GM12878 (cell line): ENCODE data around the gene GLTP. TPM values are rescaled to one million over a fixed set of nuclear protein-coding genes. Genes with fewer than 3 reads are reported as not detected.

Source experiments
- ATAC-seq: fragments of 200-7000 bp; cut with Tn5 transposase; 3 replicates; pipeline ENCODE4 v1.9.1; 2020; ENCODE audit warnings: mild to moderate bottlenecking, moderate library complexity
- BruUV-seq: library from RNA; stranded (reverse); fragments of 400-500 nt; replicated peaks from 2 replicates; lab custom pipeline; 2021; lab: Mats Ljungman, UMichigan
- CTCF ChIA-PET: fragments of 300-600 bp; sonication (Branson Sonifier 250); formaldehyde crosslinking; extraction: SDS; loops from one replicate; lab custom pipeline; 2021; ENCODE audit warnings: inconsistent platforms; lab: Yijun Ruan, JAX
- POLR2A ChIA-PET: fragments of 350-600 bp; formaldehyde crosslinking; extraction: SDS; loops from one replicate; lab custom pipeline; 2021; ENCODE audit warnings: inconsistent platforms; lab: Charles Lee
- RAD21 ChIA-PET: fragments of 300-600 bp; sonication (Branson Sonifier 250); formaldehyde crosslinking; loops from one replicate; lab custom pipeline; 2023; ENCODE audit warnings: antibody characterized with exemption; ENCODE audit not compliant: unreplicated experiment; lab: Charles Lee
- SMC1A ChIA-PET: fragments of 300-600 bp; sonication (Branson Sonifier 250); formaldehyde crosslinking; loops from one replicate; lab custom pipeline; 2023; ENCODE audit not compliant: unreplicated experiment, uncharacterized antibody; lab: Charles Lee
- DNase-seq: peaks from one replicate; pipeline ENCODE4 v3.0.0-alpha.2; 2011; ENCODE audit warnings: low read depth, low spot score
- FAIRE-seq: peaks from 3 replicates; lab custom pipeline; 2011; peaks lifted over from hg19 to GRCh38; lab: Jason Lieb, UNC
- H2AFZ ChIP-seq: 2 replicates; pipeline ENCODE4 v1.6.0; 2011; ENCODE audit warnings: low read depth, low read length, control low read depth; ENCODE audit not compliant: control insufficient read depth
- H3K27ac ChIP-seq: 2 replicates; pipeline ENCODE4 v1.5.1; 2011; ENCODE audit warnings: control low read depth; ENCODE audit not compliant: control insufficient read depth, insufficient read depth
- H3K27me3 ChIP-seq, 2 experiments: replicated peaks in 1 of 2; 2 replicates each; pipeline versions ENCODE4 v1.6.0 to v1.6.1; 2011; ENCODE audit warnings: low read length in 1 of 2; ENCODE audit not compliant: control insufficient read depth in 2 of 2, insufficient read depth in 2 of 2
- H3K36me3 ChIP-seq, 2 experiments: 2 replicates each; pipeline ENCODE4 v1.5.1; 2011; ENCODE audit warnings: low read length in 1 of 2; ENCODE audit not compliant: control insufficient read depth in 2 of 2, insufficient read depth in 2 of 2
- H3K4me1 ChIP-seq: 2 replicates; pipeline ENCODE4 v1.6.1; 2011; ENCODE audit warnings: mild to moderate bottlenecking, low read length, moderate library complexity, mixed read lengths; ENCODE audit not compliant: control insufficient read depth, insufficient read depth
- H3K4me2 ChIP-seq: 2 replicates; pipeline ENCODE4 v1.6.0; 2011; ENCODE audit warnings: control low read depth; ENCODE audit not compliant: control insufficient read depth, insufficient read depth
- H3K4me3 ChIP-seq: fragments of 200-600 bp; sonication (generic); 2 replicates; pipeline ENCODE4 v1.5.1; 2016
- H3K79me2 ChIP-seq: 2 replicates; pipeline ENCODE4 v1.6.0; 2011; ENCODE audit warnings: low read length; ENCODE audit not compliant: control insufficient read depth, insufficient read depth
- H3K9ac ChIP-seq: 2 replicates; pipeline ENCODE4 v1.8.0; 2011; ENCODE audit warnings: low read length, control low read depth, mixed read lengths; ENCODE audit not compliant: control insufficient read depth, insufficient read depth
- H3K9me3 ChIP-seq: replicated peaks from 3 replicates; pipeline ENCODE4 v1.5.1; 2011; ENCODE audit warnings: mild to moderate bottlenecking, low read length; ENCODE audit not compliant: control insufficient read depth, insufficient read depth
- H4K20me1 ChIP-seq: 2 replicates; pipeline ENCODE4 v1.6.0; 2011; ENCODE audit not compliant: control insufficient read depth, insufficient read depth
- BMI1 ChIP-seq: fragments of 450-650 bp; IDR thresholded peaks from 2 replicates; pipeline ENCODE4 v1.6.1; 2016; ENCODE audit warnings: mild to moderate bottlenecking, moderate library complexity, borderline replicate concordance
- BRCA1 ChIP-seq: IDR thresholded peaks from 2 replicates; pipeline ENCODE4 v1.6.1; 2011; ENCODE audit warnings: low read depth, low read length, improper control_type of control experiment
- CBFB ChIP-seq: IDR thresholded peaks from 2 replicates; pipeline ENCODE4 v1.6.1; 2016; ENCODE audit warnings: antibody characterized with exemption, low read depth
- EGR1 ChIP-seq, 2 experiments: IDR thresholded peaks; 1 replicate in 1 of 2; 2 replicates in 1 of 2; pipeline ENCODE4 v1.6.1; 2011 to 2012; ENCODE audit warnings: low read depth in 2 of 2, low read length in 2 of 2, borderline replicate concordance in 1 of 2, mild to moderate bottlenecking in 1 of 2, moderate library complexity in 1 of 2
- EP300 ChIP-seq, 2 experiments: fragments of 150-350 bp in 1 of 2; IDR thresholded peaks; 2 replicates each; pipeline ENCODE4 v1.6.1; 2011 to 2012; ENCODE audit warnings: low read depth in 2 of 2, low read length in 2 of 2, borderline replicate concordance in 1 of 2, improper control_type of control experiment in 1 of 2, inconsistent platforms in 1 of 2; ENCODE audit not compliant: control insufficient read depth in 1 of 2
- FOS ChIP-seq: IDR thresholded peaks from 3 replicates; pipeline ENCODE4 v1.6.1; 2011; ENCODE audit warnings: borderline replicate concordance; ENCODE audit not compliant: insufficient read length; ENCODE audit errors: extremely low read depth
- HDGF ChIP-seq: fragments of 450-650 bp; IDR thresholded peaks from 2 replicates; pipeline ENCODE4 v1.6.1; 2016; ENCODE audit warnings: antibody characterized with exemption
- KAT2A ChIP-seq: conservative IDR thresholded peaks from 2 replicates; pipeline ENCODE4 v1.6.1; 2011; ENCODE audit warnings: low read depth, low read length; ENCODE audit not compliant: control insufficient read depth
- MXI1 ChIP-seq: fragments of 150-350 bp; IDR thresholded peaks from 2 replicates; pipeline ENCODE4 v1.6.1; 2011; ENCODE audit warnings: low read depth, mild to moderate bottlenecking, inconsistent platforms, low read length, improper control_type of control experiment
- MYB ChIP-seq: fragments of 150-350 bp; IDR thresholded peaks from 2 replicates; pipeline ENCODE4 v1.6.1; 2014; ENCODE audit warnings: mild to moderate bottlenecking, low read depth, low read length, borderline replicate concordance
- NFYB ChIP-seq: IDR thresholded peaks from 2 replicates; pipeline ENCODE4 v1.6.1; 2011; ENCODE audit warnings: low read depth, mild to moderate bottlenecking, low read length, improper control_type of control experiment, moderate library complexity; ENCODE audit not compliant: insufficient read depth
- NR2F1 ChIP-seq: fragments of 450-650 bp; conservative IDR thresholded peaks from 2 replicates; pipeline ENCODE4 v1.6.1; 2017; ENCODE audit warnings: mild to moderate bottlenecking
- PAX5 ChIP-seq: IDR thresholded peaks from 2 replicates; pipeline ENCODE4 v1.6.1; 2011; ENCODE audit warnings: low read depth, low read length, borderline replicate concordance
- POLR2A ChIP-seq: IDR thresholded peaks from 2 replicates; pipeline ENCODE4 v1.6.1; 2011; ENCODE audit warnings: low read depth, mild to moderate bottlenecking, low read length
- POLR2AphosphoS2 ChIP-seq: IDR thresholded peaks from 2 replicates; pipeline ENCODE4 v1.6.1; 2011; ENCODE audit warnings: low read depth, mild to moderate bottlenecking, low read length, improper control_type of control experiment, moderate library complexity
- RCOR1 ChIP-seq: conservative IDR thresholded peaks from 2 replicates; pipeline ENCODE4 v1.6.1; 2012; ENCODE audit warnings: low read depth, low read length, improper control_type of control experiment
- SREBF2 ChIP-seq: IDR thresholded peaks from 2 replicates; pipeline ENCODE4 v1.6.1; 2012; ENCODE audit warnings: mild to moderate bottlenecking, low read length
- ZNF207 ChIP-seq: fragments of 450-650 bp; IDR thresholded peaks from 2 replicates; pipeline ENCODE4 v1.6.1; 2014; ENCODE audit warnings: antibody characterized with exemption, mild to moderate bottlenecking, borderline replicate concordance
- ZNF622 ChIP-seq: fragments of 450-650 bp; IDR thresholded peaks from 2 replicates; pipeline ENCODE4 v1.6.1; 2017; ENCODE audit warnings: mild to moderate bottlenecking, inconsistent platforms
- WGBS: methylation state at CpG from one replicate; pipeline ENCODE4 v1.1.6; 2016; ENCODE audit warnings: low lambda C conversion rate; ENCODE audit not compliant: insufficient replicate concordance, insufficient coverage; ENCODE audit errors: missing lambda C conversion rate; 5-methylcytosine and 5-hydroxymethylcytosine counted together
- in situ Hi-C: fragments of 300-500 bp; cut with MboI; formaldehyde crosslinking; loops from 9 replicates; pipeline ENCODE4 v1.14.3; 2018; ENCODE audit warnings: mixed read lengths
- intact Hi-C: fragments of 100-400 bp; cut with micrococcal nuclease; formaldehyde crosslinking; loops from one replicate; pipeline ENCODE4 v1.14.2; 2022; ENCODE audit not compliant: unreplicated experiment
- polyA plus RNA-seq, 11 experiments: library from polyadenylated mRNA; depleted of rRNA in 4 of 11; unstranded in 6 of 11; stranded (reverse) in 5 of 11; fragments of >200 nt; fragmentation: Nextera tagmentation in 4 of 11; fragmentation: Illumina TruSeq in 1 of 11; extraction: Ambion mirVana in 4 of 11; extraction: Trizol in 1 of 11; gene quantifications; 1 replicate in 1 of 11; 2 replicates in 10 of 11; pipeline versions ENCODE4 v1.2.1 to v1.2.3, GENCODE V29; 2011 to 2016; ENCODE audit warnings: inconsistent platforms in 2 of 11, missing spikeins in 2 of 11, low read depth in 1 of 11
- total RNA-seq, 4 experiments: library from RNA; depleted of rRNA in 3 of 4; stranded (reverse); fragments of >200 nt in 3 of 4; fragmentation: Illumina TruSeq in 1 of 4; extraction: Trizol in 1 of 4; gene quantifications; 2 replicates each; pipeline versions ENCODE4 v1.2.1 to v1.2.3, GENCODE V29; 2013 to 2021
- TF ChIP-seq, protein P1 (sequence below): fragments of 450-650 bp; IDR thresholded peaks from 2 replicates; pipeline ENCODE4 v1.6.1; 2017; ENCODE audit warnings: antibody characterized with exemption, mild to moderate bottlenecking, moderate library complexity
- TF ChIP-seq, protein P2 (sequence below): fragments of 450-650 bp; IDR thresholded peaks from 2 replicates; pipeline ENCODE4 v1.6.1; 2017; ENCODE audit warnings: borderline replicate concordance

The GLTP gene
- total and polyA plus RNA-seq, 10 of the 15 experiments (the other 5 are each of a cell fraction or from before 2014, with no cell fraction given) = 16.8 to 44.0 (median 25.3) TPM

DNA sequence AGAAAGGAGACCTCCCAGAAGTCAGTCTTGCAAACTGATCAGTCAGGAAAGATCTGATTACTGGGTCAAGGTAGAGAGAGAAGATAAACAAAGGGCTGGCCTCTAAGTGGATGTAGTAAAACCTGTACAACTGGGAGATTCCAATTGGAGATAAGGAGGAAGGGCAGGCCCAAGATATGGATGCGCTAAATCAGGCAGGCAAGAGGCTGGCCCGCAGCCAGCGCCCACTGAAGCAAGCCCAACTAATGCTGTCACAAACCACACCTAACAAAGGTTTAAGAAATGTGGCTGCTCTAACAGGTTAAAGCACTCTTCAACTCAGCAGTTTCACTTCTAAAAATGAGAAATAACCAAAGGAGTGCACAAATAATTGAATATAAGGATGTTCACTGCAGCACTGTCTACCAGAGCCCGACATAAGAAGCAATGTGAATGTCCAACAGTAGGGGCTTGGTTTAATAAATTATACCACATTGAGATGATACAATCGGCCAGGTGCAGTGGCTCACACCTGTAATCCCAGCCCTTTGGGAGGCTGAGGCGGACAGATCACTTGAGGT lies 4.7 kb downstream of the GLTP start:
- no peak for DNase-seq
- no peak overlapping the region for H3K9ac ChIP-seq
- peak overlapping the region; percentile 4; the same call in 1 of the 2 replicates for H3K27ac ChIP-seq
- ChIA-PET CTCF (interaction anchor here (0.7 to 4.4 kb wide), 7 partner anchors 10 to 447 kb away, joined by 3 to 55 read pairs (median 8); no protein-coding TSS in a partner anchor), SMC1A (interaction anchor here (0.8 to 6.0 kb wide), 5 partner anchors 18 to 128 kb away, joined by 3 to 47 read pairs (median 4); no protein-coding TSS in a partner anchor), POLR2A (interaction anchor here (0.6 to 0.9 kb wide), 2 partner anchors 30 to 686 kb away, joined by 3 to 5 read pairs; no protein-coding TSS in a partner anchor), RAD21 (interaction anchor here (0.8 to 2.8 kb wide), 4 partner anchors 22 to 278 kb away, joined by 3 to 28 read pairs (median 11); no protein-coding TSS in a partner anchor)
- in situ Hi-C loops (loop anchor here (5.0 kb wide), 1 partner anchor 73 kb away; no protein-coding TSS in a partner anchor), intact Hi-C loops (no loop called here)
- H3K79me2 ChIP-seq = peaks cover 10% of the 10 kb centered on the region
- peak overlapping the region; percentile 2; the same call in 1 of the 2 replicates for H3K4me3 ChIP-seq
- H3K4me1 ChIP-seq = peaks cover 26% of the 10 kb centered on the region
- no peaks in the 10 kb centered on the region for H3K9me3 ChIP-seq
- no TSS peak for BruUV-seq
- H3K36me3 ChIP-seq = no peaks in the 10 kb centered on the region
- peak overlapping the region; percentile 49 for H3K4me2 ChIP-seq
- peak; percentile 71 for ATAC-seq
- H2AFZ ChIP-seq = no peak overlapping the region
- whole genome bisulfite sequencing = 47% methylated on average over 6 of the region's 6 CpGs
- peak; percentile 75 for FAIRE-seq
- 0 out of 2 replicates have a peak, but pooled peaks cover 2% of the 10 kb centered on the region for H4K20me1 ChIP-seq
- H3K27me3 ChIP-seq = no peaks in the 10 kb centered on the region
- TF ChIP-seq CBFB (no peak), BRCA1 (no peak), SREBF2 (no peak), ZNF622 (no peak), MYB (no peak), EGR1 (IDR thresholded peaks at IDR 0.05; ENCODE audit: borderline replicate concordance in 1 of 2, low read depth in 2 of 2, low read length in 2 of 2) (no peak), BMI1 (no peak), PAX5 (no peak), KAT2A (no peak), HDGF (no peak), NFYB (no peak), FOS (no peak), ZNF207 (no peak), RCOR1 (no peak), EP300 (IDR thresholded peaks at IDR 0.05; ENCODE audit: borderline replicate concordance in 1 of 2, control insufficient read depth in 1 of 2, low read depth in 2 of 2, low read length in 2 of 2) (peak; percentile 15 to 59; a peak in 1 of 4 replicates), MXI1 (no peak), NR2F1 (peak; percentile 68), POLR2AphosphoS2 (no peak), POLR2A (no peak)
- TF ChIP-seq, protein P1, sequence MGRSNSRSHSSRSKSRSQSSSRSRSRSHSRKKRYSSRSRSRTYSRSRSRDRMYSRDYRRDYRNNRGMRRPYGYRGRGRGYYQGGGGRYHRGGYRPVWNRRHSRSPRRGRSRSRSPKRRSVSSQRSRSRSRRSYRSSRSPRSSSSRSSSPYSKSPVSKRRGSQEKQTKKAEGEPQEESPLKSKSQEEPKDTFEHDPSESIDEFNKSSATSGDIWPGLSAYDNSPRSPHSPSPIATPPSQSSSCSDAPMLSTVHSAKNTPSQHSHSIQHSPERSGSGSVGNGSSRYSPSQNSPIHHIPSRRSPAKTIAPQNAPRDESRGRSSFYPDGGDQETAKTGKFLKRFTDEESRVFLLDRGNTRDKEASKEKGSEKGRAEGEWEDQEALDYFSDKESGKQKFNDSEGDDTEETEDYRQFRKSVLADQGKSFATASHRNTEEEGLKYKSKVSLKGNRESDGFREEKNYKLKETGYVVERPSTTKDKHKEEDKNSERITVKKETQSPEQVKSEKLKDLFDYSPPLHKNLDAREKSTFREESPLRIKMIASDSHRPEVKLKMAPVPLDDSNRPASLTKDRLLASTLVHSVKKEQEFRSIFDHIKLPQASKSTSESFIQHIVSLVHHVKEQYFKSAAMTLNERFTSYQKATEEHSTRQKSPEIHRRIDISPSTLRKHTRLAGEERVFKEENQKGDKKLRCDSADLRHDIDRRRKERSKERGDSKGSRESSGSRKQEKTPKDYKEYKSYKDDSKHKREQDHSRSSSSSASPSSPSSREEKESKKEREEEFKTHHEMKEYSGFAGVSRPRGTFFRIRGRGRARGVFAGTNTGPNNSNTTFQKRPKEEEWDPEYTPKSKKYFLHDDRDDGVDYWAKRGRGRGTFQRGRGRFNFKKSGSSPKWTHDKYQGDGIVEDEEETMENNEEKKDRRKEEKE = no peak
- TF ChIP-seq, protein P2, sequence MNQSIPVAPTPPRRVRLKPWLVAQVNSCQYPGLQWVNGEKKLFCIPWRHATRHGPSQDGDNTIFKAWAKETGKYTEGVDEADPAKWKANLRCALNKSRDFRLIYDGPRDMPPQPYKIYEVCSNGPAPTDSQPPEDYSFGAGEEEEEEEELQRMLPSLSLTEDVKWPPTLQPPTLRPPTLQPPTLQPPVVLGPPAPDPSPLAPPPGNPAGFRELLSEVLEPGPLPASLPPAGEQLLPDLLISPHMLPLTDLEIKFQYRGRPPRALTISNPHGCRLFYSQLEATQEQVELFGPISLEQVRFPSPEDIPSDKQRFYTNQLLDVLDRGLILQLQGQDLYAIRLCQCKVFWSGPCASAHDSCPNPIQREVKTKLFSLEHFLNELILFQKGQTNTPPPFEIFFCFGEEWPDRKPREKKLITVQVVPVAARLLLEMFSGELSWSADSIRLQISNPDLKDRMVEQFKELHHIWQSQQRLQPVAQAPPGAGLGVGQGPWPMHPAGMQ = no peak
